ENCODE measurements around the gene CLDN1.

The CLDN1 gene

GRCh38 chr3:190326361-190326760 is 4.1 kb upstream of the CLDN1 start:
- H3K9me2 ChIP-seq (replicated peaks; ENCODE audit: insufficient read depth, low read length): no peaks in the 10 kb centered on the region
- no peak overlapping the region for H2AFZ ChIP-seq (ENCODE audit: low read length)
- H4K20me1 ChIP-seq (ENCODE audit: insufficient read depth, low read length): no peaks in the 10 kb centered on the region
- no peaks in the 10 kb centered on the region for H3K27me3 ChIP-seq (replicated peaks; ENCODE audit: insufficient read depth, low read length)
- no peak overlapping the region for H3K4me2 ChIP-seq (ENCODE audit: low read depth, low read length)
- H3K4me3 ChIP-seq (ENCODE audit: low read length): no peak overlapping the region
- H3K9ac ChIP-seq (ENCODE audit: low read length): no peak overlapping the region
- no peaks in the 10 kb centered on the region for H3K9me3 ChIP-seq (replicated peaks; ENCODE audit: insufficient read depth, low read length)
- TF ChIP-seq, protein P1, sequence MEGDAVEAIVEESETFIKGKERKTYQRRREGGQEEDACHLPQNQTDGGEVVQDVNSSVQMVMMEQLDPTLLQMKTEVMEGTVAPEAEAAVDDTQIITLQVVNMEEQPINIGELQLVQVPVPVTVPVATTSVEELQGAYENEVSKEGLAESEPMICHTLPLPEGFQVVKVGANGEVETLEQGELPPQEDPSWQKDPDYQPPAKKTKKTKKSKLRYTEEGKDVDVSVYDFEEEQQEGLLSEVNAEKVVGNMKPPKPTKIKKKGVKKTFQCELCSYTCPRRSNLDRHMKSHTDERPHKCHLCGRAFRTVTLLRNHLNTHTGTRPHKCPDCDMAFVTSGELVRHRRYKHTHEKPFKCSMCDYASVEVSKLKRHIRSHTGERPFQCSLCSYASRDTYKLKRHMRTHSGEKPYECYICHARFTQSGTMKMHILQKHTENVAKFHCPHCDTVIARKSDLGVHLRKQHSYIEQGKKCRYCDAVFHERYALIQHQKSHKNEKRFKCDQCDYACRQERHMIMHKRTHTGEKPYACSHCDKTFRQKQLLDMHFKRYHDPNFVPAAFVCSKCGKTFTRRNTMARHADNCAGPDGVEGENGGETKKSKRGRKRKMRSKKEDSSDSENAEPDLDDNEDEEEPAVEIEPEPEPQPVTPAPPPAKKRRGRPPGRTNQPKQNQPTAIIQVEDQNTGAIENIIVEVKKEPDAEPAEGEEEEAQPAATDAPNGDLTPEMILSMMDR (IDR thresholded peaks at IDR 0.05; ENCODE audit: low read length): no peak
- no peak for TF ChIP-seq EZH2phosphoT487 (IDR thresholded peaks at IDR 0.05; ENCODE audit: low read length)
- TF ChIP-seq EZH2 (optimal IDR thresholded peaks at IDR 0.05; ENCODE audit: low read depth, low read length): no peak
- H3K27ac ChIP-seq (ENCODE audit: low read length): no peak overlapping the region
- H3K79me2 ChIP-seq (ENCODE audit: low read length): no peaks in the 10 kb centered on the region
- H3K36me3 ChIP-seq (replicated peaks; ENCODE audit: insufficient read depth, low read length): no peaks in the 10 kb centered on the region
- no peak for DNase-seq
- H3K4me1 ChIP-seq (ENCODE audit: low read length): no peaks in the 10 kb centered on the region
- no peaks in the 10 kb centered on the region for H3F3A ChIP-seq (ENCODE audit: insufficient read depth, low read length)

GRCh38 chr3:190325923-190326322 is 3.7 kb upstream of the CLDN1 start:
- Histone ChIP-seq H3K4me2 (ENCODE audit: low read depth, low read length) (no peak overlapping the region), H3K27me3 (replicated peaks; ENCODE audit: insufficient read depth, low read length) (no peaks in the 10 kb centered on the region), H2AFZ (ENCODE audit: low read length) (no peak overlapping the region), H3K9me3 (replicated peaks; ENCODE audit: insufficient read depth, low read length) (no peaks in the 10 kb centered on the region), H3K4me3 (ENCODE audit: low read length) (no peak overlapping the region), H3F3A (ENCODE audit: insufficient read depth, low read length) (no peaks in the 10 kb centered on the region), H4K20me1 (ENCODE audit: insufficient read depth, low read length) (no peaks in the 10 kb centered on the region), H3K27ac (ENCODE audit: low read length) (no peak overlapping the region), H3K9ac (ENCODE audit: low read length) (no peak overlapping the region), H3K79me2 (ENCODE audit: low read length) (no peaks in the 10 kb centered on the region), H3K36me3 (replicated peaks; ENCODE audit: insufficient read depth, low read length) (no peaks in the 10 kb centered on the region), H3K4me1 (ENCODE audit: low read length) (no peaks in the 10 kb centered on the region), H3K9me2 (replicated peaks; ENCODE audit: insufficient read depth, low read length) (no peaks in the 10 kb centered on the region)
- DNase-seq: no peak
- no peak for TF ChIP-seq EZH2 (optimal IDR thresholded peaks at IDR 0.05; ENCODE audit: low read depth, low read length)
- TF ChIP-seq, protein P1 (IDR thresholded peaks at IDR 0.05; ENCODE audit: low read length): no peak
- TF ChIP-seq EZH2phosphoT487 (IDR thresholded peaks at IDR 0.05; ENCODE audit: low read length): no peak

GRCh38 chr3:190323246-190323626 is 990 bp upstream of the CLDN1 start:
- no peak overlapping the region for H3K4me3 ChIP-seq (ENCODE audit: low read length)
- H3K79me2 ChIP-seq (ENCODE audit: low read length): no peaks in the 10 kb centered on the region
- no peak overlapping the region for H3K9ac ChIP-seq (ENCODE audit: low read length)
- H3K4me1 ChIP-seq (ENCODE audit: low read length): no peaks in the 10 kb centered on the region
- H3K9me2 ChIP-seq (replicated peaks; ENCODE audit: insufficient read depth, low read length): no peaks in the 10 kb centered on the region
- no peak for DNase-seq
- no peak overlapping the region for H3K4me2 ChIP-seq (ENCODE audit: low read depth, low read length)
- no peaks in the 10 kb centered on the region for H4K20me1 ChIP-seq (ENCODE audit: insufficient read depth, low read length)
- no peaks in the 10 kb centered on the region for H3K36me3 ChIP-seq (replicated peaks; ENCODE audit: insufficient read depth, low read length)
- H3F3A ChIP-seq (ENCODE audit: insufficient read depth, low read length): no peaks in the 10 kb centered on the region
- H3K27me3 ChIP-seq (replicated peaks; ENCODE audit: insufficient read depth, low read length): no peaks in the 10 kb centered on the region
- no peak overlapping the region for H2AFZ ChIP-seq (ENCODE audit: low read length)
- H3K27ac ChIP-seq (ENCODE audit: low read length): no peak overlapping the region
- TF ChIP-seq EZH2 (optimal IDR thresholded peaks at IDR 0.05; ENCODE audit: low read depth, low read length) (no peak), EZH2phosphoT487 (IDR thresholded peaks at IDR 0.05; ENCODE audit: low read length) (no peak)
- TF ChIP-seq, protein P1 (IDR thresholded peaks at IDR 0.05; ENCODE audit: low read length): no peak
- no peaks in the 10 kb centered on the region for H3K9me3 ChIP-seq (replicated peaks; ENCODE audit: insufficient read depth, low read length)

All from MM.1S (cell line).